Keratinocyte (primary cell): ENCODE data around the gene TBC1D5.

Source experiments
- EZH2 ChIP-seq: IDR thresholded peaks from one replicate; pipeline ENCODE4 v1.6.1; 2012; ENCODE audit warnings: inconsistent platforms, mild to moderate bottlenecking, low read length, moderate library complexity
- TF ChIP-seq, protein P1 (sequence below), 3 experiments: IDR thresholded peaks in 1 of 3; conservative IDR thresholded peaks in 1 of 3; optimal IDR thresholded peaks in 1 of 3; 2 replicates in 2 of 3; 3 replicates in 1 of 3; pipeline versions ENCODE3 to v1.5.1; 2011; ENCODE audit warnings: low read length in 3 of 3, mild to moderate bottlenecking in 3 of 3, moderate library complexity in 2 of 3, control low read depth in 1 of 3, inconsistent platforms in 1 of 3; ENCODE audit not compliant: insufficient read depth in 2 of 3; ENCODE audit errors: extremely low read depth in 1 of 3

DNA sequence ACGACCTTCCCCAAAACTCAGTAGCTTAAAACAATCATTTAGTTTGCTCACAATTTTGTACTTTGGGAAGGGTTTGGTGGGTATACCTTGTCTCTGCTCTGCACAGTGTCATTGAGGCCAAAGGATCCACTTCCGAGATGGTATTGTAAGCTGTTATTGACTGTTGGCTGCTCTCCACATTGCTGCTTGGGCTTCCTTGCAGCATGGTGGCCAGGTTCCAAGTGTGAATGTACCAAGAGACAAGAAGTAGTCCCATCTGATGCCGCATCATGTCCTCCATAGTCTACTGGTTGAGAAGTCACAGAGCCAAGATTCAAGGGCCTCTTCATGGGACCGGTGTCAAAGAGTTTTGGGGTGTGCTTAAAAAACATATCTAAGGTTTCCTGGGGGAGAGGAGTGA, 589.2 kb downstream of the TBC1D5 start:
- TF ChIP-seq EZH2 = no peak
- TF ChIP-seq, protein P1, sequence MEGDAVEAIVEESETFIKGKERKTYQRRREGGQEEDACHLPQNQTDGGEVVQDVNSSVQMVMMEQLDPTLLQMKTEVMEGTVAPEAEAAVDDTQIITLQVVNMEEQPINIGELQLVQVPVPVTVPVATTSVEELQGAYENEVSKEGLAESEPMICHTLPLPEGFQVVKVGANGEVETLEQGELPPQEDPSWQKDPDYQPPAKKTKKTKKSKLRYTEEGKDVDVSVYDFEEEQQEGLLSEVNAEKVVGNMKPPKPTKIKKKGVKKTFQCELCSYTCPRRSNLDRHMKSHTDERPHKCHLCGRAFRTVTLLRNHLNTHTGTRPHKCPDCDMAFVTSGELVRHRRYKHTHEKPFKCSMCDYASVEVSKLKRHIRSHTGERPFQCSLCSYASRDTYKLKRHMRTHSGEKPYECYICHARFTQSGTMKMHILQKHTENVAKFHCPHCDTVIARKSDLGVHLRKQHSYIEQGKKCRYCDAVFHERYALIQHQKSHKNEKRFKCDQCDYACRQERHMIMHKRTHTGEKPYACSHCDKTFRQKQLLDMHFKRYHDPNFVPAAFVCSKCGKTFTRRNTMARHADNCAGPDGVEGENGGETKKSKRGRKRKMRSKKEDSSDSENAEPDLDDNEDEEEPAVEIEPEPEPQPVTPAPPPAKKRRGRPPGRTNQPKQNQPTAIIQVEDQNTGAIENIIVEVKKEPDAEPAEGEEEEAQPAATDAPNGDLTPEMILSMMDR (optimal IDR thresholded peaks at IDR 0.05 in 1 of 3, IDR thresholded peaks at IDR 0.05 in 1 of 3, conservative IDR thresholded peaks at IDR 0.05 in 1 of 3; ENCODE audit: extremely low read depth in 1 of 3, insufficient read depth in 2 of 3, low read length in 3 of 3) = no peak
